Gastroesophageal sphincter (tissue), 4 donors: ENCODE results near the gene MYL1. TPM values are rescaled to one million over a fixed set of nuclear protein-coding genes. Genes with fewer than 3 reads are reported as not detected.

Experiments used
- ATAC-seq: fragments of 150-250 bp; one replicate; pipeline ENCODE4 v1.9.1; 2016; ENCODE audit warnings: mild to moderate bottlenecking, moderate library complexity
- H3K27ac ChIP-seq, 4 donors: fragments of 200-600 bp; sonication (generic) in 3 of 4; 1 replicate in 3 of 4; 2 replicates in 1 of 4; pipeline ENCODE4 v1.5.1; 2016 to 2019
- H3K27me3 ChIP-seq: fragments of 200-600 bp; sonication (generic); one replicate; pipeline ENCODE4 v1.5.1; 2019
- H3K36me3 ChIP-seq, 2 donors: fragments of 200-600 bp; sonication (generic); one replicate each; pipeline ENCODE4 v1.5.1; 2019; ENCODE audit warnings: control low read depth in 1 of 2
- H3K4me1 ChIP-seq, 3 donors: fragments of 200-600 bp; sonication (generic); 1 replicate in 2 of 3; 2 replicates in 1 of 3; pipeline ENCODE4 v1.5.1; 2016 to 2019; ENCODE audit warnings: control low read depth in 2 of 3
- H3K4me3 ChIP-seq, 2 donors: fragments of 200-600 bp; sonication (generic); one replicate each; pipeline ENCODE4 v1.5.1; 2019; ENCODE audit warnings: mild to moderate bottlenecking in 1 of 2, moderate library complexity in 1 of 2
- H3K9me3 ChIP-seq, 3 donors: fragments of 200-600 bp; sonication (generic); one replicate each; pipeline ENCODE4 v1.5.1; 2017 to 2019; ENCODE audit warnings: control low read depth in 2 of 3
- EP300 ChIP-seq: sonication (generic); formaldehyde crosslinking; IDR thresholded peaks from one replicate; pipeline ENCODE4 v1.6.1; 2017; ENCODE audit warnings: antibody characterized with exemption, mild to moderate bottlenecking
- POLR2A ChIP-seq, 2 donors: fragments of 450-650 bp; IDR thresholded peaks; one replicate each; pipeline ENCODE4 v1.6.1; 2017; ENCODE audit warnings: antibody characterized with exemption in 2 of 2, mild to moderate bottlenecking in 2 of 2, moderate library complexity in 1 of 2
- POLR2AphosphoS5 ChIP-seq: sonication (generic); formaldehyde crosslinking; IDR thresholded peaks from one replicate; pipeline ENCODE4 v1.6.1; 2017; ENCODE audit warnings: antibody characterized with exemption
- WGBS, 2 donors: methylation state at CpG; one replicate each; pipeline ENCODE4 v1.1.5; 2018; ENCODE audit warnings: low coverage in 1 of 2; 5-methylcytosine and 5-hydroxymethylcytosine counted together
- total RNA-seq, 4 donors: library from RNA; depleted of rRNA; stranded (reverse); fragments of >200 nt; gene quantifications; one replicate each; pipeline ENCODE4 v1.1.0, GENCODE V29; 2016
- TF ChIP-seq, protein P1 (sequence below), 4 experiments: fragments of 200-600 bp in 2 of 4; fragments of 450-650 bp in 2 of 4; sonication (generic) in 1 of 4; IDR thresholded peaks; one replicate each; pipeline ENCODE4 v1.5.1; 2017 to 2019; ENCODE audit warnings: antibody characterized with exemption in 4 of 4, mild to moderate bottlenecking in 2 of 4, moderate library complexity in 2 of 4

The MYL1 gene
- total RNA-seq, 4 donors from 2014 or later, result not detected

GRCh38 chr2:210271300-210271699, 43.7 kb downstream of the MYL1 start:
- TF ChIP-seq POLR2AphosphoS5, result no peak
- no peak for TF ChIP-seq EP300
- no peak for TF ChIP-seq POLR2A (IDR thresholded peaks at IDR 0.05)
- TF ChIP-seq, protein P1, sequence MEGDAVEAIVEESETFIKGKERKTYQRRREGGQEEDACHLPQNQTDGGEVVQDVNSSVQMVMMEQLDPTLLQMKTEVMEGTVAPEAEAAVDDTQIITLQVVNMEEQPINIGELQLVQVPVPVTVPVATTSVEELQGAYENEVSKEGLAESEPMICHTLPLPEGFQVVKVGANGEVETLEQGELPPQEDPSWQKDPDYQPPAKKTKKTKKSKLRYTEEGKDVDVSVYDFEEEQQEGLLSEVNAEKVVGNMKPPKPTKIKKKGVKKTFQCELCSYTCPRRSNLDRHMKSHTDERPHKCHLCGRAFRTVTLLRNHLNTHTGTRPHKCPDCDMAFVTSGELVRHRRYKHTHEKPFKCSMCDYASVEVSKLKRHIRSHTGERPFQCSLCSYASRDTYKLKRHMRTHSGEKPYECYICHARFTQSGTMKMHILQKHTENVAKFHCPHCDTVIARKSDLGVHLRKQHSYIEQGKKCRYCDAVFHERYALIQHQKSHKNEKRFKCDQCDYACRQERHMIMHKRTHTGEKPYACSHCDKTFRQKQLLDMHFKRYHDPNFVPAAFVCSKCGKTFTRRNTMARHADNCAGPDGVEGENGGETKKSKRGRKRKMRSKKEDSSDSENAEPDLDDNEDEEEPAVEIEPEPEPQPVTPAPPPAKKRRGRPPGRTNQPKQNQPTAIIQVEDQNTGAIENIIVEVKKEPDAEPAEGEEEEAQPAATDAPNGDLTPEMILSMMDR (IDR thresholded peaks at IDR 0.05), result no peak
- no peaks in the 10 kb centered on the region for H3K36me3 ChIP-seq
- no peak overlapping the region for H3K4me3 ChIP-seq
- H3K27ac ChIP-seq, result no peak overlapping the region
- no peak for ATAC-seq
- H3K4me1 ChIP-seq, result no peaks in the 10 kb centered on the region
- no peaks in the 10 kb centered on the region for H3K27me3 ChIP-seq
- H3K9me3 ChIP-seq, result no peaks in the 10 kb centered on the region

- no peak overlapping the region for H3K27ac ChIP-seq
- no peak overlapping the region for H3K4me3 ChIP-seq
- H3K9me3 ChIP-seq, result no peaks in the 10 kb centered on the region
- H3K4me1 ChIP-seq, result no peaks in the 10 kb centered on the region
- WGBS, 2 donors, result 15 to 29% methylated on average over 2 of the region's 3 CpGs
- TF ChIP-seq POLR2AphosphoS5, result no peak
- no peaks in the 10 kb centered on the region for H3K27me3 ChIP-seq
- no peaks in the 10 kb centered on the region for H3K36me3 ChIP-seq
- no peak for ATAC-seq
Measured at GRCh38 chr2:210269148-210269547, 45.8 kb downstream of the MYL1 start.

GRCh38 chr2:210268281-210268680, 46.7 kb downstream of the MYL1 start:
- no peak overlapping the region for H3K27ac ChIP-seq
- TF ChIP-seq POLR2AphosphoS5, result no peak
- TF ChIP-seq EP300, result no peak
- TF ChIP-seq, protein P1 (IDR thresholded peaks at IDR 0.05), result no peak
- no peak for TF ChIP-seq POLR2A (IDR thresholded peaks at IDR 0.05)
- no peak overlapping the region for H3K4me3 ChIP-seq
- 92 to 100% methylated on average over 1 of the region's 1 CpG for WGBS, 2 donors
- ATAC-seq, result no peak
- H3K27me3 ChIP-seq, result no peaks in the 10 kb centered on the region
- H3K9me3 ChIP-seq, result no peaks in the 10 kb centered on the region
- no peaks in the 10 kb centered on the region for H3K4me1 ChIP-seq
- H3K36me3 ChIP-seq, result no peaks in the 10 kb centered on the region

DNA sequence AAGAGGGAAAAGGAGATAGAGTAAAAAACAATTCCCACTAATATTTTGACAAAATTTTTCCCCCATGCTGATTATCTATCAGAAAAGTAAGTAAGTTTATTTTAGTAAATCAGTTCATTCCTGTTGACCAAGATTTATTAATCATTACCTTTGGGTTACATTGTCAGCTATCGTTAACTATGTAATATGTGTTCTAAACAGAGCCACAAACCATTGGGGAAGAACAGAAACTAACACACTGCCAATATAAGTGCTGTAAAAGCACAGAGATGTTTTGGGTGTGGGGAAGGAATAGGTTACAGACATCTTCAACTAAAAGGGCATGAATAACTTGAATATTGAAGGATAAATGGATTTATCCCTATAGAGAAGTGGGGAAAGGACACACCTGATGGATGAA, 47.3 kb downstream of the MYL1 start:
- 86% methylated on average over 1 of the region's 1 CpG; no CpG with 5 or more reads in 1 of the 2 donors for WGBS, 2 donors
- H3K4me1 ChIP-seq, result no peaks in the 10 kb centered on the region
- no peak overlapping the region for H3K4me3 ChIP-seq
- no peaks in the 10 kb centered on the region for H3K36me3 ChIP-seq
- TF ChIP-seq POLR2A (IDR thresholded peaks at IDR 0.05), result no peak
- no peak for TF ChIP-seq POLR2AphosphoS5
- no peak for TF ChIP-seq EP300
- TF ChIP-seq, protein P1 (IDR thresholded peaks at IDR 0.05), result no peak
- no peak overlapping the region for H3K27ac ChIP-seq
- no peaks in the 10 kb centered on the region for H3K9me3 ChIP-seq
- H3K27me3 ChIP-seq, result no peaks in the 10 kb centered on the region
- ATAC-seq, result no peak

GRCh38 chr2:210264282-210264681, 50.7 kb downstream of the MYL1 start:
- WGBS, 2 donors, result 50 to 86% methylated on average over 1 of the region's 1 CpG
- no peak overlapping the region for H3K4me3 ChIP-seq
- no peak for TF ChIP-seq POLR2A (IDR thresholded peaks at IDR 0.05)
- TF ChIP-seq, protein P1 (IDR thresholded peaks at IDR 0.05), result no peak
- TF ChIP-seq POLR2AphosphoS5, result no peak
- no peak for TF ChIP-seq EP300
- ATAC-seq, result no peak
- H3K4me1 ChIP-seq, result no peaks in the 10 kb centered on the region
- no peaks in the 10 kb centered on the region for H3K9me3 ChIP-seq
- no peaks in the 10 kb centered on the region for H3K36me3 ChIP-seq
- H3K27me3 ChIP-seq, result no peaks in the 10 kb centered on the region
- no peak overlapping the region for H3K27ac ChIP-seq
